ENCODE results near the gene GMPPB. TPM values are rescaled to one million over a fixed set of nuclear protein-coding genes. Genes with fewer than 3 reads are reported as not detected.

Gene GMPPB
- polyA plus RNA-seq, 3 donors: 14.7 to 17.6 (median 17.6) TPM

DNA sequence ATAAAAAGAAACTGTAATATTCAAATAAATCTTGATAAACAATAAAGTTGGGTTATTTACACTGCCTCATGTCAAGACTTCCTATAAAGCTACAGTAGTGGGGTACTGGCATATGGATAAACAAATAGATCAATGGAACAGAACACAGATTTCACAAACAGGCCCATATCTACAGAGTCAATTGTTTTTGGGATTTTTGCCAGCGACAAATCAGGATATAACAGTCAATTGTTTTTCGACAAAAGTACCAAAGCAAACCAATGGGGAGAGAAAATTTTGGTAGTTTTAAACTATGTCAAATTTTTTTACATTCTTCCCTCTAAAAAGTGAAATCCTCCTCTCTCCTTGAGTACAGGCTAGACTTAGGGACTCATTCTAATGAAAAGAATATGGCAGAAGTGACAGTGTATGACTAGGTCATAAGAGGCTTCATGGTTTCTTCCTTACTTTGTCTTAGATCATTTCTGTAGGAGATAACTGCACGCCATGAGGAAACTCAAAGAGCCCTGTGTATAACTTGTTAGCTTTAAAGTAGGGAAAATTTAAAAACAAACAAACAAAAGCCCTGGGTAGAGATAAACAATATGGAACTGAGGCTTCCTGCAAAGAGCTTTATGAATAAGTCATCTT is 45.6 kb upstream of the GMPPB start:
- H3K27ac ChIP-seq (ENCODE audit: low read depth in 1 of 2, low read length in 2 of 2): no peak overlapping the region
- TF ChIP-seq, protein P1, sequence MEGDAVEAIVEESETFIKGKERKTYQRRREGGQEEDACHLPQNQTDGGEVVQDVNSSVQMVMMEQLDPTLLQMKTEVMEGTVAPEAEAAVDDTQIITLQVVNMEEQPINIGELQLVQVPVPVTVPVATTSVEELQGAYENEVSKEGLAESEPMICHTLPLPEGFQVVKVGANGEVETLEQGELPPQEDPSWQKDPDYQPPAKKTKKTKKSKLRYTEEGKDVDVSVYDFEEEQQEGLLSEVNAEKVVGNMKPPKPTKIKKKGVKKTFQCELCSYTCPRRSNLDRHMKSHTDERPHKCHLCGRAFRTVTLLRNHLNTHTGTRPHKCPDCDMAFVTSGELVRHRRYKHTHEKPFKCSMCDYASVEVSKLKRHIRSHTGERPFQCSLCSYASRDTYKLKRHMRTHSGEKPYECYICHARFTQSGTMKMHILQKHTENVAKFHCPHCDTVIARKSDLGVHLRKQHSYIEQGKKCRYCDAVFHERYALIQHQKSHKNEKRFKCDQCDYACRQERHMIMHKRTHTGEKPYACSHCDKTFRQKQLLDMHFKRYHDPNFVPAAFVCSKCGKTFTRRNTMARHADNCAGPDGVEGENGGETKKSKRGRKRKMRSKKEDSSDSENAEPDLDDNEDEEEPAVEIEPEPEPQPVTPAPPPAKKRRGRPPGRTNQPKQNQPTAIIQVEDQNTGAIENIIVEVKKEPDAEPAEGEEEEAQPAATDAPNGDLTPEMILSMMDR (IDR thresholded peaks at IDR 0.05): no peak
- DNase-seq: no peak
- peaks cover 19 to 46% of the 10 kb centered on the region in 2 donors for H3K36me3 Mint-ChIP-seq
- H3K4me2 ChIP-seq (replicated peaks; ENCODE audit: extremely low read depth, low read length, poor library complexity, severe bottlenecking): no peak overlapping the region
- no peak overlapping the region for H3K4me3 ChIP-seq (replicated peaks in 1 of 3; ENCODE audit: low read depth in 2 of 3, low read length in 3 of 3)
- H3K27me3 Mint-ChIP-seq (ENCODE audit: low read depth in 3 of 3): no peaks in the 10 kb centered on the region
- H4K20me1 ChIP-seq (ENCODE audit: insufficient read depth, low read length): peaks cover 96% of the 10 kb centered on the region
- H3K4me3 Mint-ChIP-seq: no peak overlapping the region
- intact Hi-C loops (cut with micrococcal nuclease): loop anchor here in 1 of 2 donors (10.0 kb wide), 1 partner anchor 1605 kb away; no protein-coding TSS in a partner anchor
- no CpG with 5 or more reads among the region's 3 CpGs for whole genome bisulfite sequencing (ENCODE audit: insufficient coverage)
- H3K79me2 ChIP-seq (ENCODE audit: insufficient read depth, low read length): peaks cover 98% of the 10 kb centered on the region
- no peaks in the 10 kb centered on the region for H3K27me3 ChIP-seq (ENCODE audit: control insufficient read depth in 2 of 2, insufficient read depth in 2 of 2, low read length in 2 of 2)
- peaks cover 11 to 55% of the 10 kb centered on the region in 2 donors for H3K36me3 ChIP-seq (replicated peaks in 1 of 2; ENCODE audit: control insufficient read depth in 1 of 2, insufficient read depth in 2 of 2, low read length in 2 of 2)
- no peaks in the 10 kb centered on the region for H3K9me3 ChIP-seq (replicated peaks in 1 of 2; ENCODE audit: control insufficient read depth in 1 of 2, insufficient read depth in 1 of 2, low read length in 2 of 2)
- no peak overlapping the region for H2AFZ ChIP-seq (ENCODE audit: insufficient read depth, low read depth, low read length, poor library complexity, severe bottlenecking)
- H3K4me1 Mint-ChIP-seq: no peaks in the 10 kb centered on the region
- no peak overlapping the region for H3K9ac ChIP-seq (ENCODE audit: insufficient read depth, low read length, poor library complexity, severe bottlenecking)
- H3K27ac Mint-ChIP-seq: no peak overlapping the region
- no peaks in the 10 kb centered on the region for H3K4me1 ChIP-seq (ENCODE audit: control insufficient read depth in 1 of 2, insufficient read depth in 2 of 2, low read length in 2 of 2)
- peaks cover 0 to 2% (median 0%) of the 10 kb centered on the region in 7 donors for H3K9me3 Mint-ChIP-seq

DNA sequence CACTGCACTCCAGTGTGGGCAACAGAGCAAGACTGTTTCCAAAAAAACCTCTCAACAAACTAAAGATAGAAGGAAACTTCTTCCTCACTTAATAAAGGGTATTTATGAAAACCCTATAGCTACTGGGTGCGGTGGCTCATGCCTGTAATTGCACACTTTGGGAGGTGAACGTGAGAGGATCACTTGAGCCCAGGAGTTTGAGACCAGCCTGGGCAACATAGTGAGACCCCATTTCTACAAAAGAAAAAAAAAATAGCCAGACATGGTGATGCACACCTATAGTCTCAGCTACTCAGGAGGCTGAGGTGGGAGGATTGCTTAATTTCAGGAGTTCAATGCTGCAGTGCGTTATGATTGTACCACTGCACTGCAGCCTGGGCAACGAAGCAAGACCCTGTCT is 40.2 kb upstream of the GMPPB start:
- H3K27ac Mint-ChIP-seq: no peak overlapping the region
- Histone ChIP-seq H3K4me2 (replicated peaks; ENCODE audit: extremely low read depth, low read length, poor library complexity, severe bottlenecking) (no peak overlapping the region), H2AFZ (ENCODE audit: insufficient read depth, low read depth, low read length, poor library complexity, severe bottlenecking) (no peak overlapping the region), H4K20me1 (ENCODE audit: insufficient read depth, low read length) (peaks cover 96% of the 10 kb centered on the region), H3K27me3 (ENCODE audit: control insufficient read depth in 2 of 2, insufficient read depth in 2 of 2, low read length in 2 of 2) (no peaks in the 10 kb centered on the region), H3K4me3 (replicated peaks in 1 of 3; ENCODE audit: low read depth in 2 of 3, low read length in 3 of 3) (no peak overlapping the region), H3K36me3 (replicated peaks in 1 of 2; ENCODE audit: control insufficient read depth in 1 of 2, insufficient read depth in 2 of 2, low read length in 2 of 2) (peaks cover 3 to 39% of the 10 kb centered on the region in 2 donors), H3K9ac (ENCODE audit: insufficient read depth, low read length, poor library complexity, severe bottlenecking) (no peak overlapping the region), H3K9me3 (replicated peaks in 1 of 2; ENCODE audit: control insufficient read depth in 1 of 2, insufficient read depth in 1 of 2, low read length in 2 of 2) (no peaks in the 10 kb centered on the region), H3K27ac (ENCODE audit: low read depth in 1 of 2, low read length in 2 of 2) (no peak overlapping the region), H3K4me1 (ENCODE audit: control insufficient read depth in 1 of 2, insufficient read depth in 2 of 2, low read length in 2 of 2) (peaks cover 0 to 5% of the 10 kb centered on the region in 2 donors), H3K79me2 (ENCODE audit: insufficient read depth, low read length) (peaks cover 93% of the 10 kb centered on the region)
- H3K36me3 Mint-ChIP-seq: peaks cover 15 to 51% of the 10 kb centered on the region in 2 donors
- TF ChIP-seq, protein P1 (IDR thresholded peaks at IDR 0.05): no peak
- no peaks in the 10 kb centered on the region for H3K27me3 Mint-ChIP-seq (ENCODE audit: low read depth in 3 of 3)
- H3K4me3 Mint-ChIP-seq: no peak overlapping the region
- intact Hi-C loops (cut with micrococcal nuclease): loop anchor here in 1 of 2 donors (10.0 kb wide), 1 partner anchor 1599 kb away; no protein-coding TSS in a partner anchor
- no peak for DNase-seq
- WGBS (ENCODE audit: insufficient coverage): no CpG with 5 or more reads among the region's 4 CpGs
- peaks cover 10% of the 10 kb centered on the region for H3K4me1 Mint-ChIP-seq
- peaks cover 0 to 2% (median 0%) of the 10 kb centered on the region in 7 donors for H3K9me3 Mint-ChIP-seq

Data from CD14-positive monocyte (primary cell).